Lower leg skin (tissue), 3 donors: ENCODE measurements around the gene LRRC36.

ENCODE experiments used
- CTCF ChIP-seq, 3 donors: fragments of 450-650 bp; IDR thresholded peaks; one replicate each; pipeline ENCODE4 v1.5.1; 2016; ENCODE audit warnings: antibody characterized with exemption in 3 of 3, mild to moderate bottlenecking in 3 of 3, moderate library complexity in 2 of 3
- POLR2A ChIP-seq, 2 donors: fragments of 450-650 bp; IDR thresholded peaks; one replicate each; pipeline ENCODE4 v1.6.1; 2016 to 2017; ENCODE audit warnings: antibody characterized with exemption in 2 of 2, mild to moderate bottlenecking in 1 of 2, moderate library complexity in 1 of 2

- TF ChIP-seq CTCF (IDR thresholded peaks at IDR 0.05) (no peak), POLR2A (IDR thresholded peaks at IDR 0.05) (no peak)
These were observed 97.6 kb downstream of the LRRC36 start for GRCh38 chr16:67424261-67424615.
